ENCODE results near the gene AGO3.
"Not testable (repeated sequence)": the region's sequence is repeated elsewhere in the genome, so short reads cannot be mapped to it uniquely, and the experiment has no call there.

AGO3 gene

GRCh38 chr1:36014722-36015220 lies 83.9 kb downstream of the AGO3 start:
- no peak for DNase-seq

GRCh38 chr1:36016686-36017085 lies 85.8 kb downstream of the AGO3 start:
- no peak for DNase-seq

GRCh38 chr1:36023098-36023769 lies 92.3 kb downstream of the AGO3 start:
- DNase-seq, result no peak

- DNase-seq, result not testable (repeated sequence)
Observed at GRCh38 chr1:36024024-36024423, 93.1 kb downstream of the AGO3 start.

GRCh38 chr1:36024847-36025246 lies 93.9 kb downstream of the AGO3 start:
- DNase-seq, result no peak

GRCh38 chr1:36027766-36028165 lies 96.9 kb downstream of the AGO3 start:
- no peak for DNase-seq

GRCh38 chr1:36031441-36031840 lies 100.5 kb downstream of the AGO3 start:
- no peak for DNase-seq

GRCh38 chr1:36034692-36035091 lies 103.8 kb downstream of the AGO3 start:
- DNase-seq, result no peak

- no peak for DNase-seq
Observed at GRCh38 chr1:36035154-36035553, 104.2 kb downstream of the AGO3 start.

GRCh38 chr1:36040238-36040637 lies 109.3 kb downstream of the AGO3 start:
- DNase-seq, result no peak

- no peak for DNase-seq
Observed at GRCh38 chr1:36051821-36052220, 120.9 kb downstream of the AGO3 start.

GRCh38 chr1:36053978-36054377 lies 123.1 kb downstream of the AGO3 start:
- DNase-seq, result no peak

GRCh38 chr1:36055706-36056105 lies 124.8 kb downstream of the AGO3 start:
- no peak for DNase-seq

GRCh38 chr1:36062315-36062714 lies 131.4 kb downstream of the AGO3 start:
- DNase-seq, result no peak

GRCh38 chr1:36067871-36068270 lies 137.0 kb downstream of the AGO3 start:
- no peak for DNase-seq

GRCh38 chr1:36068866-36069265 lies 138.0 kb downstream of the AGO3 start:
- DNase-seq, result no peak

GRCh38 chr1:36070349-36070748 lies 139.4 kb downstream of the AGO3 start:
- DNase-seq, result no peak

- no peak for DNase-seq
Observed at GRCh38 chr1:36076979-36077573, 146.2 kb downstream of the AGO3 start.

GRCh38 chr1:36080236-36080635 lies 149.3 kb downstream of the AGO3 start:
- no peak for DNase-seq

- DNase-seq, result no peak
Observed at GRCh38 chr1:36080801-36081200, 149.9 kb downstream of the AGO3 start.

- no peak for DNase-seq
Observed at GRCh38 chr1:36081926-36082485, 151.1 kb downstream of the AGO3 start.

- no peak for DNase-seq
Observed at GRCh38 chr1:36083219-36083618, 152.3 kb downstream of the AGO3 start.

GRCh38 chr1:36083635-36084496 lies 153.0 kb downstream of the AGO3 start, which contains the start of gene TEKT2:
TSS of gene TEKT2 (plus strand) at chr1:36084094. CDS start at chr1:36084922, 828 bp downstream.
- DNase-seq, result no peak

Measured in stimulated activated CD4-positive, alpha-beta T cell treated with anti-CD3 and anti-CD28 coated beads, Interleukin-2, amount 100 ng/mL, for 24 hours (primary cell).